ENCODE data around the gene TOX3.

GRCh38 chr16:52512297-52512987, 34.5 kb downstream of the TOX3 start:
- no peak for TF ChIP-seq CTCF (IDR thresholded peaks at IDR 0.05; ENCODE audit: insufficient read depth, low read length, poor library complexity, severe bottlenecking)
- no peak for TF ChIP-seq EZH2phosphoT487 (conservative IDR thresholded peaks at IDR 0.05; ENCODE audit: low read length)

Measured in SU-DHL-6 (cell line).